ENCODE measurements around the gene NCBP3. TPM values are rescaled to one million over a fixed set of nuclear protein-coding genes. Genes with fewer than 3 reads are reported as not detected.

The NCBP3 gene
- total and polyA plus RNA-seq, 8 donors = 13.7 to 34.2 (median 15.4) TPM

- ATAC-seq (no peak), FAIRE-seq (no peak), DNase-seq (no peak)
- WGBS, 2 donors = 93 to 97% methylated on average over 12 of the region's 12 CpGs
- no peak for TF ChIP-seq CTCF (IDR thresholded peaks at IDR 0.05)
- no peak overlapping the region for H3K4me3 ChIP-seq
- no peaks in the 10 kb centered on the region for H3K4me1 ChIP-seq
- no peak overlapping the region for H3K27ac ChIP-seq
- no peaks in the 10 kb centered on the region for H3K9me3 ChIP-seq
- H3K27me3 ChIP-seq = no peaks in the 10 kb centered on the region
- H3K36me3 ChIP-seq = peaks cover 0 to 75% (median 8%) of the 10 kb centered on the region in 3 donors
- intact Hi-C loops (cut with DNase I) = no loop called here
These were observed 28.0 kb downstream of the NCBP3 start for GRCh38 chr17:3817851-3818605.

- Histone ChIP-seq H3K27ac (no peak overlapping the region), H3K36me3 (peaks cover 4 to 73% (median 15%) of the 10 kb centered on the region in 3 donors), H3K4me1 (no peaks in the 10 kb centered on the region), H3K4me3 (no peak overlapping the region), H3K27me3 (no peaks in the 10 kb centered on the region), H3K9me3 (no peaks in the 10 kb centered on the region)
- WGBS, 2 donors = 84 to 85% methylated on average over 7 of the region's 7 CpGs
- FAIRE-seq = no peak
- ATAC-seq = no peak
- intact Hi-C loops (cut with DNase I) = no loop called here
- no peak for DNase-seq
- no peak for TF ChIP-seq CTCF (IDR thresholded peaks at IDR 0.05)
These were observed 30.1 kb downstream of the NCBP3 start for GRCh38 chr17:3815925-3816324.

- Histone ChIP-seq H3K27me3 (no peaks in the 10 kb centered on the region), H3K27ac (no peak overlapping the region), H3K9me3 (no peaks in the 10 kb centered on the region), H3K4me3 (no peak overlapping the region), H3K4me1 (no peaks in the 10 kb centered on the region), H3K36me3 (peaks cover 4 to 68% (median 15%) of the 10 kb centered on the region in 3 donors)
- DNase-seq = no peak
- WGBS, 2 donors = 84 to 91% methylated on average over 6 of the region's 6 CpGs
- FAIRE-seq = no peak
- no peak for TF ChIP-seq CTCF (IDR thresholded peaks at IDR 0.05)
- intact Hi-C loops (cut with DNase I) = no loop called here
- ATAC-seq = no peak
These were observed 30.9 kb downstream of the NCBP3 start for GRCh38 chr17:3815122-3815521.

- H3K27me3 ChIP-seq = no peaks in the 10 kb centered on the region
- no peaks in the 10 kb centered on the region for H3K9me3 ChIP-seq
- no peaks in the 10 kb centered on the region for H3K4me1 ChIP-seq
- FAIRE-seq = no peak
- DNase-seq = no peak
- ATAC-seq = no peak
- WGBS, 2 donors = 92 to 94% methylated on average over 13 of the region's 13 CpGs
- no peak overlapping the region for H3K27ac ChIP-seq
- intact Hi-C loops (cut with DNase I) = no loop called here
- TF ChIP-seq CTCF (IDR thresholded peaks at IDR 0.05) = no peak
- H3K4me3 ChIP-seq = no peak overlapping the region
- H3K36me3 ChIP-seq = peaks cover 4 to 64% (median 15%) of the 10 kb centered on the region in 3 donors
These were observed 31.7 kb downstream of the NCBP3 start for GRCh38 chr17:3814361-3814760.

- DNase-seq = no peak
- no peak for ATAC-seq
- Histone ChIP-seq H3K36me3 (peaks cover 4 to 53% (median 15%) of the 10 kb centered on the region in 3 donors), H3K9me3 (no peaks in the 10 kb centered on the region), H3K4me1 (no peaks in the 10 kb centered on the region), H3K27me3 (no peaks in the 10 kb centered on the region), H3K4me3 (no peak overlapping the region), H3K27ac (no peak overlapping the region)
- intact Hi-C loops (cut with DNase I) = no loop called here
- 92 to 95% methylated on average over 15 of the region's 15 CpGs for WGBS, 2 donors
- no peak for TF ChIP-seq CTCF (IDR thresholded peaks at IDR 0.05)
- no peak for FAIRE-seq
These were observed 32.9 kb downstream of the NCBP3 start for GRCh38 chr17:3813171-3813570.
